Measurements from ENCODE around the gene ACHE. TPM values are rescaled to one million over a fixed set of nuclear protein-coding genes. Genes with fewer than 3 reads are reported as not detected.

Gene ACHE
- 5.7 and 7.0 TPM in 2 replicates for total RNA-seq (2021)
- long read RNA-seq, partial matches to known transcripts = 5 of 35 reads
- long read RNA-seq, other reads (novel, unspliced or antisense) = 23 of 35 reads

GRCh38 chr7:100895701-100895955, at the start of gene ACHE:
TSS of gene ACHE (minus strand) at chr7:100895888. CDS start at chr7:100894232, 1,656 bp downstream.
- Mint-ChIP-seq H3K4me1 (peaks cover 23 to 24% of the 10 kb centered on the region in 2 experiments), H3K27ac (peak within 1 kb of the TSS in 1 of 3 experiments; percentile 14; a peak in 2 of 7 replicates), H3K9me3 (no peaks in the 10 kb centered on the region; a peak in 2 of 5 replicates), H3K4me3 (peak within 1 kb of the TSS; percentile 68 to 79), H3K27me3 (ENCODE audit: low read depth) (peaks cover 25% of the 10 kb centered on the region), H3K36me3 (ENCODE audit: insufficient read depth in 1 of 3, low read depth in 3 of 3) (no peaks in the 10 kb centered on the region)
- Histone ChIP-seq H3K27me3 (ENCODE audit: insufficient read depth, low read length) (peaks cover 7% of the 10 kb centered on the region), H4K8ac (replicated peaks; ENCODE audit: insufficient read length, low read depth, low read length) (no peak within 1 kb of the TSS), H3T11ph (ENCODE audit: low read length) (no peak within 1 kb of the TSS), H3K18ac (ENCODE audit: insufficient read length, low read depth, low read length) (no peak within 1 kb of the TSS), H3K14ac (ENCODE audit: insufficient read depth, low read length) (no peak within 1 kb of the TSS), H3K79me1 (ENCODE audit: insufficient read depth, low read depth, low read length, poor library complexity, severe bottlenecking) (no peaks in the 10 kb centered on the region), H3K79me2 (ENCODE audit: insufficient read depth, low read length) (no peaks in the 10 kb centered on the region), H4K5ac (ENCODE audit: insufficient read length, low read depth, low read length) (no peak within 1 kb of the TSS), H4K20me1 (ENCODE audit: control insufficient read depth, insufficient read depth, insufficient read length) (no peaks in the 10 kb centered on the region), H4K91ac (ENCODE audit: insufficient read length, low read depth, low read length) (no peak within 1 kb of the TSS), H3K9ac (ENCODE audit: extremely low read depth, insufficient read length, low read length) (no peak within 1 kb of the TSS), H2BK20ac (ENCODE audit: low read depth, low read length, poor library complexity, severe bottlenecking) (no peak within 1 kb of the TSS), H2AFZ (ENCODE audit: low read length) (no peak within 1 kb of the TSS), H3K27ac (ENCODE audit: insufficient read length, low read depth, low read length) (no peak within 1 kb of the TSS), H2BK120ac (ENCODE audit: low read depth, low read length, poor library complexity, severe bottlenecking) (no peak within 1 kb of the TSS), H2BK12ac (ENCODE audit: insufficient read length, low read depth, low read length) (no peak within 1 kb of the TSS), H2AK5ac (ENCODE audit: insufficient read length, low read length) (no peak within 1 kb of the TSS), H3K9me3 (ENCODE audit: control insufficient read depth, low read depth, low read length) (no peaks in the 10 kb centered on the region), H3K4me1 (ENCODE audit: insufficient read depth, low read length) (peaks cover 2% of the 10 kb centered on the region; the same call in 1 of the 2 replicates), H3K4ac (ENCODE audit: low read depth, low read length) (no peak within 1 kb of the TSS), H3K23ac (ENCODE audit: insufficient read length, low read depth, low read length) (no peak within 1 kb of the TSS), H3K4me2 (ENCODE audit: insufficient read depth, insufficient read length, low read length) (peak within 1 kb of the TSS; percentile 33), H2BK5ac (ENCODE audit: insufficient read length, low read length) (no peak within 1 kb of the TSS), H3K56ac (ENCODE audit: insufficient read length, low read depth, low read length) (no peak within 1 kb of the TSS), H3K23me2 (ENCODE audit: insufficient read length, low read depth, low read length, poor library complexity, severe bottlenecking) (peaks cover 21% of the 10 kb centered on the region), H2BK15ac (ENCODE audit: low read depth, low read length) (no peak within 1 kb of the TSS)
- no CpG with 5 or more reads among the region's 32 CpGs for WGBS (ENCODE audit: extremely low coverage, insufficient read length, low lambda C conversion rate)
- TF ChIP-seq, protein P1, sequence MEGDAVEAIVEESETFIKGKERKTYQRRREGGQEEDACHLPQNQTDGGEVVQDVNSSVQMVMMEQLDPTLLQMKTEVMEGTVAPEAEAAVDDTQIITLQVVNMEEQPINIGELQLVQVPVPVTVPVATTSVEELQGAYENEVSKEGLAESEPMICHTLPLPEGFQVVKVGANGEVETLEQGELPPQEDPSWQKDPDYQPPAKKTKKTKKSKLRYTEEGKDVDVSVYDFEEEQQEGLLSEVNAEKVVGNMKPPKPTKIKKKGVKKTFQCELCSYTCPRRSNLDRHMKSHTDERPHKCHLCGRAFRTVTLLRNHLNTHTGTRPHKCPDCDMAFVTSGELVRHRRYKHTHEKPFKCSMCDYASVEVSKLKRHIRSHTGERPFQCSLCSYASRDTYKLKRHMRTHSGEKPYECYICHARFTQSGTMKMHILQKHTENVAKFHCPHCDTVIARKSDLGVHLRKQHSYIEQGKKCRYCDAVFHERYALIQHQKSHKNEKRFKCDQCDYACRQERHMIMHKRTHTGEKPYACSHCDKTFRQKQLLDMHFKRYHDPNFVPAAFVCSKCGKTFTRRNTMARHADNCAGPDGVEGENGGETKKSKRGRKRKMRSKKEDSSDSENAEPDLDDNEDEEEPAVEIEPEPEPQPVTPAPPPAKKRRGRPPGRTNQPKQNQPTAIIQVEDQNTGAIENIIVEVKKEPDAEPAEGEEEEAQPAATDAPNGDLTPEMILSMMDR (conservative IDR thresholded peaks at IDR 0.05) = no peak
- no peak for DNase-seq

All from H9 (cell line).